T-cell (primary cell): ENCODE measurements around the gene CRB1. TPM values are rescaled to one million over a fixed set of nuclear protein-coding genes. Genes with fewer than 3 reads are reported as not detected.
"Not testable (repeated sequence)": the region's sequence is repeated elsewhere in the genome, so short reads cannot be mapped to it uniquely, and the experiment has no call there.

ENCODE experiments used
- ATAC-seq, 4 experiments: fragments of 200-7000 bp in 3 of 4; fragments of 150-1000 bp in 1 of 4; cut with Tn5 transposase; replicated peaks in 1 of 4; 1 replicate in 3 of 4; 2 replicates in 1 of 4; pipeline ENCODE4 v1.10.0; 2021; ENCODE audit warnings: moderate library complexity in 3 of 4, mild to moderate bottlenecking in 2 of 4, moderate number of reproducible peaks in 1 of 4
- CTCF ChIA-PET, 2 donors: fragments of 300-600 bp; sonication (Branson Sonifier 250); formaldehyde crosslinking; loops; one replicate each; lab custom pipeline; 2022; ENCODE audit warnings: antibody characterized with exemption in 2 of 2; lab: Charles Lee
- POLR2A ChIA-PET, 2 donors: fragments of 300-600 bp; sonication (Branson Sonifier 250); formaldehyde crosslinking; loops; one replicate each; lab custom pipeline; 2022; ENCODE audit warnings: antibody characterized with exemption in 2 of 2; lab: Charles Lee
- DNase-seq, 35 experiments: peaks; one replicate each; pipeline versions ENCODE4 v3.0.0 to v3.0.0-alpha.2; 2013 to 2023
- H3K27ac ChIP-seq: one replicate; pipeline ENCODE4 v1.5.1; 2013; ENCODE audit warnings: low read length
- H3K27me3 ChIP-seq, 2 experiments: replicated peaks in 1 of 2; 1 replicate in 1 of 2; 2 replicates in 1 of 2; pipeline versions ENCODE4 v1.6.1 to v1.7.0; 2013; ENCODE audit warnings: low read length in 1 of 2, mixed read lengths in 1 of 2; ENCODE audit not compliant: control insufficient read depth in 2 of 2, insufficient read depth in 2 of 2; ENCODE audit errors: extremely low read depth in 1 of 2
- H3K36me3 ChIP-seq, 2 donors: 1 replicate in 1 of 2; 2 replicates in 1 of 2; pipeline versions ENCODE4 v1.6.1 to v1.7.0; 2013; ENCODE audit warnings: low read length in 1 of 2; ENCODE audit not compliant: control insufficient read depth in 2 of 2, insufficient read depth in 1 of 2; ENCODE audit errors: extremely low read depth in 1 of 2
- H3K4me1 ChIP-seq, 2 experiments: 1 replicate in 1 of 2; 2 replicates in 1 of 2; pipeline versions ENCODE4 v1.6.1 to v1.7.0; 2013; ENCODE audit warnings: low read length in 2 of 2, mixed read lengths in 1 of 2; ENCODE audit not compliant: insufficient read depth in 2 of 2, control insufficient read depth in 1 of 2; ENCODE audit errors: extremely low read depth in 1 of 2
- H3K4me3 ChIP-seq, 2 donors: 1 replicate in 1 of 2; 2 replicates in 1 of 2; pipeline versions ENCODE4 v1.5.1 to v1.7.0; 2013; ENCODE audit warnings: mild to moderate bottlenecking in 2 of 2, low read length in 1 of 2, moderate library complexity in 1 of 2; ENCODE audit not compliant: control insufficient read depth in 1 of 2; ENCODE audit errors: extremely low read depth in 1 of 2
- H3K9me3 ChIP-seq: 2 replicates; pipeline ENCODE4 v1.7.0; 2013
- H3K27ac Mint-ChIP-seq, 2 donors: one replicate each; pipeline ENCODE4 v1.8.0; 2020 to 2021; ENCODE audit warnings: mild to moderate bottlenecking in 2 of 2, mixed read lengths in 2 of 2
- H3K27me3 Mint-ChIP-seq, 2 donors: one replicate each; pipeline ENCODE4 v1.8.0; 2021 to 2022; ENCODE audit warnings: mixed read lengths in 2 of 2
- H3K36me3 Mint-ChIP-seq: one replicate; pipeline ENCODE4 v1.8.0; 2021; ENCODE audit warnings: mixed read lengths
- H3K4me1 Mint-ChIP-seq, 3 donors: one replicate each; pipeline ENCODE4 v1.8.0; 2020 to 2022; ENCODE audit warnings: mixed read lengths in 3 of 3, mild to moderate bottlenecking in 1 of 3
- H3K4me3 Mint-ChIP-seq, 3 donors: one replicate each; pipeline ENCODE4 v1.8.0; 2020 to 2022; ENCODE audit warnings: mild to moderate bottlenecking in 3 of 3, mixed read lengths in 3 of 3, moderate library complexity in 3 of 3
- H3K9me3 Mint-ChIP-seq, 3 donors: one replicate each; pipeline ENCODE4 v1.8.0; 2020 to 2022; ENCODE audit warnings: mixed read lengths in 3 of 3
- WGBS: methylation state at CpG from one replicate; pipeline ENCODE4 v1.1.5; 2013; ENCODE audit warnings: missing lambda C conversion rate; ENCODE audit not compliant: insufficient coverage; 5-methylcytosine and 5-hydroxymethylcytosine counted together
- total RNA-seq, 35 experiments: library from RNA in 6 of 35; stranded (reverse) in 6 of 35; fragments of 120-200 nt in 1 of 35; gene quantifications; one replicate each; pipeline versions ENCODE4 v1.2.1 to v1.2.4 and lab custom pipeline; 2013 to 2026

Gene CRB1
- total RNA-seq, 5 donors from 2014 or later (not counting 1 experiment from before 2014, with no cell fraction given): 0.09 to 0.47 (median 0.33) TPM

DNA sequence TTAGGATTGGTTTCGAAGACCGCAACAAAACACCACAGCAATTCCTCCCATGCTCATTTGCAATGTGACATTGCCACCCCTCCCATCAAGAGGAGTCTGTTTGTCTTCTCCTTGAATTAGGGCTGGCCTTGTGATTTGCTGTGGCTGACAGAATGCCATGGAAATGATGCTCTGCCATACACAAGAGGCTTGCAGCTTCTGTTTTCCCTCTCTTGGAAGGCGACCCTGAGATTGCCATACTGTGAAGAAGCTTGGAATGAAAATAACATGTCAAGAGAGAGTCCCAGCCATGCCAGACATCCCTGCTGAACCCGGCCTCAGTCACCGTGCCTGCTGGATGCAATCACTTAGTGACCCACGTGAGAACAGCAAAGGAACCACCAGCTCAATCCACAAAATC, 212.4 kb downstream of the CRB1 start:
- POLR2A ChIA-PET: interaction anchor here in 1 of 2 donors (0.6 kb wide), 1 partner anchor 80 kb away, joined by 3 read pairs; no protein-coding TSS in a partner anchor
- H3K9me3 Mint-ChIP-seq: no peaks in the 10 kb centered on the region
- no peak overlapping the region for H3K4me3 Mint-ChIP-seq
- H3K36me3 Mint-ChIP-seq: no peaks in the 10 kb centered on the region
- Histone ChIP-seq H3K27me3 (peaks cover 0 to 2% of the 10 kb centered on the region in 2 experiments), H3K36me3 (no peaks in the 10 kb centered on the region), H3K4me3 (no peak overlapping the region), H3K4me1 (peaks cover 3 to 16% of the 10 kb centered on the region in 2 experiments), H3K27ac (no peak overlapping the region), H3K9me3 (no peaks in the 10 kb centered on the region)
- CTCF ChIA-PET: no interaction called here
- peaks cover 0 to 9% of the 10 kb centered on the region in 2 donors for H3K27me3 Mint-ChIP-seq
- WGBS: no CpG with 5 or more reads among the region's 6 CpGs
- peaks cover 15 to 19% (median 16%) of the 10 kb centered on the region in 3 donors for H3K4me1 Mint-ChIP-seq
- ATAC-seq (no peak), DNase-seq (no peak)
- H3K27ac Mint-ChIP-seq: no peak overlapping the region

DNA sequence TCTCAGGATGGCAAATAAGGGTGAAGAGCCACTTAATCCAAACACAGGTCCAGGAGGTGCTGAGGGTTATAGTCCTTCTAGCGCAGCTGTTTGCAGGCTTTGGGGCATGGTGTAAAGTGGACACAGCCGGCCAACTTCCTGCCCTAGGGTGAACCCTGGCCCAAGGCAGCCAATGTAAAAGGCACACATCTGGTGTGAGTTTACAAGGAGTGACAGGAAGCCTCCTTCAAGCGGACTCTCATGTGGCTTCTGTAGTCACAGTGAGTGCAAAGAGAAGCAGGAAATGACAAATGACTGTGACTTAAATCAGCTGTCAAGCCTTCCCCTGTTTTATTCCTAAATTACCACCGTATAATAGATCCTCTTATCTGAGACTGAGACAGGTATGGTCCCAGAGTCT, 213.0 kb downstream of the CRB1 start:
- H3K4me1 ChIP-seq: peaks cover 3 to 16% of the 10 kb centered on the region in 2 experiments
- ChIA-PET POLR2A (interaction anchor here in 1 of 2 donors (0.6 kb wide), 1 partner anchor 81 kb away, joined by 3 read pairs; no protein-coding TSS in a partner anchor), CTCF (no interaction called here)
- Mint-ChIP-seq H3K27me3 (peaks cover 0 to 9% of the 10 kb centered on the region in 2 donors), H3K27ac (peak overlapping the region; percentile 45 to 63), H3K4me1 (peaks cover 15 to 19% (median 16%) of the 10 kb centered on the region in 3 donors), H3K36me3 (no peaks in the 10 kb centered on the region), H3K9me3 (no peaks in the 10 kb centered on the region), H3K4me3 (peak overlapping the region in 1 of 3 donors; percentile 26)
- DNase-seq (peak in 10 of 35 experiments; percentile 0 to 32 (median 4)), ATAC-seq (peak; percentile 63 to 94 (median 80))
- H3K36me3 ChIP-seq: no peaks in the 10 kb centered on the region
- H3K4me3 ChIP-seq: no peak overlapping the region
- WGBS: 17% methylated on average over 3 of the region's 4 CpGs
- H3K27ac ChIP-seq: no peak overlapping the region
- H3K27me3 ChIP-seq: peaks cover 0 to 3% of the 10 kb centered on the region in 2 experiments
- no peaks in the 10 kb centered on the region for H3K9me3 ChIP-seq

DNA sequence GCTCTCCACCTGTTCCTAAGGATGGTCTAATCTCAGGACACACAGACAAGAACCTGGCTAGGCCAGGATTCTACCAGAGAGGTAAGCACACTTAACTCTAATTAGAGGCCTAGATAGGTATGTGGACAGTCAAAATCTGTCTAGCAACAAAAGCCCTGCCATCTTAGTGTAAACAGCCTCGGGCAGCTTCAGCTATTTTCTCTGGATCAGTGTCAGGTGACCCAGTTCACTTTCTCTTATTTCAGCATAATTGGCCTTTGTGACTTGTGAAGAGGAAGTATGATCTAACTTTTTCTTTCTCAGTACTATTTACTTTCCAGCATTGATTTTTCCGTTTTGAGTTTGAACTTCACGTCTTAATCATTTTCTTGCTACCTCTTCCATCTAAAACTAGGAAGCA, 217.7 kb downstream of the CRB1 start:
- H3K27ac ChIP-seq: no peak overlapping the region
- no peaks in the 10 kb centered on the region for H3K36me3 ChIP-seq
- no peaks in the 10 kb centered on the region for H3K36me3 Mint-ChIP-seq
- DNase-seq: no peak
- H3K4me3 ChIP-seq: no peak overlapping the region
- no peak overlapping the region for H3K27ac Mint-ChIP-seq
- no CpG with 5 or more reads among the region's 3 CpGs for WGBS
- H3K9me3 Mint-ChIP-seq: no peaks in the 10 kb centered on the region
- ChIA-PET CTCF (interaction anchor here in 1 of 2 donors (1.3 kb wide), 1 partner anchor 9 kb away, joined by 3 read pairs; no protein-coding TSS in a partner anchor), POLR2A (interaction anchor here in 1 of 2 donors (0.6 kb wide), 1 partner anchor 12 kb away, joined by 5 read pairs; no protein-coding TSS in a partner anchor)
- peaks cover 3 to 12% of the 10 kb centered on the region in 2 experiments for H3K4me1 ChIP-seq
- H3K4me3 Mint-ChIP-seq: no peak overlapping the region
- H3K27me3 Mint-ChIP-seq: peaks cover 5 to 10% of the 10 kb centered on the region in 2 donors
- H3K27me3 ChIP-seq: peaks cover 0 to 3% of the 10 kb centered on the region in 2 experiments
- H3K4me1 Mint-ChIP-seq: peaks cover 11 to 14% (median 12%) of the 10 kb centered on the region in 3 donors
- no peak for ATAC-seq
- H3K9me3 ChIP-seq: no peaks in the 10 kb centered on the region

DNA sequence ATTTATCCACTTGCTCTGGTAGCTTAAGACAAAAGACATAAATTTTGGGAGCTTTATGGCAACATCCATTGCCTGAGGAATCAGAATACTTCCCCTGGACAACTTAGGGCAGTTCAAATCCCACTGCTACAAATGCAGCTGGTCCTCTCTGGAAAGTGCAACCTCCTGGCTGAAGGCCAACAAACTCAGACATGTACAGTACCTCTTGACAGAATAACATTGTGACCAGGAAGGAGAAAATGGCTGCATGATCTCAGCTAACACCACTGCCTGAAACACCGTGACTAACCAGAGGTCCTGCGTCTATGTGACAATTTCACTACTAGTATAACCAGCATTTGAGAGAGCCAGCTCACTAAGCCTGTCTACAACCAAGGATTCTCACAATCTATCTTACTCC, 218.9 kb downstream of the CRB1 start:
- Mint-ChIP-seq H3K27me3 (peaks cover 7 to 10% of the 10 kb centered on the region in 2 donors), H3K9me3 (no peaks in the 10 kb centered on the region), H3K27ac (no peak overlapping the region), H3K4me3 (no peak overlapping the region), H3K4me1 (peaks cover under 1 to 3% (median under 1%) of the 10 kb centered on the region in 3 donors), H3K36me3 (no peaks in the 10 kb centered on the region)
- Histone ChIP-seq H3K27ac (no peak overlapping the region), H3K9me3 (no peaks in the 10 kb centered on the region), H3K4me3 (no peak overlapping the region), H3K4me1 (peaks cover 0 to under 1% of the 10 kb centered on the region in 2 experiments), H3K27me3 (peaks cover 0 to 3% of the 10 kb centered on the region in 2 experiments), H3K36me3 (no peaks in the 10 kb centered on the region)
- CTCF ChIA-PET: interaction anchor here in 1 of 2 donors (1.3 kb wide), 1 partner anchor 10 kb away, joined by 3 read pairs; no protein-coding TSS in a partner anchor
- ATAC-seq (no peak), DNase-seq (no peak)
- 100% methylated on average over 1 of the region's 2 CpGs for WGBS
- POLR2A ChIA-PET: no interaction called here

DNA sequence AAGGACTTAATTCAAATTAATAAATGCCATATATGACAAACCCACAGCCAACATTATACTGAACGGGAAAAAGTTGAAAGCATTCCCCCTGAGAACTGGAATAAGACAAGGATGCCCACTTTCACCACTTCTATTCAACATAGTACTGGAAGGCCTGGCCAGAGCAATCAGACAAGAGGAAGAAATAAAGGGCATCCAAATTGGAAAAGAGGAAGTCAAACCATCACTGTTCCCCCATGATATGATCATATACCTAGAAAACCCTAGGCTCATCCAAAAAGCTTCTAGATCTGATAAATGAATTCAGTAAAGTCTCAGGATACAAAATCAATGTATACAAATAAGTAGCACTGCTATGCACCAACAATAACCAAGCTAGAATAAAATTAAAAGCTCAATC, 223.5 kb downstream of the CRB1 start:
- H3K27ac ChIP-seq, H3K4me1 ChIP-seq, H3K4me3 ChIP-seq, POLR2A ChIA-PET, H3K9me3 ChIP-seq, H3K36me3 ChIP-seq, DNase-seq, H3K4me1 Mint-ChIP-seq, ATAC-seq, H3K27ac Mint-ChIP-seq, H3K36me3 Mint-ChIP-seq, H3K4me3 Mint-ChIP-seq, H3K9me3 Mint-ChIP-seq, CTCF ChIA-PET, H3K27me3 ChIP-seq: not testable (repeated sequence)
- H3K27me3 Mint-ChIP-seq: peaks cover 7 to 10% of the 10 kb centered on the region in 2 donors
- no CpG with 5 or more reads among the region's 1 CpG for WGBS

DNA sequence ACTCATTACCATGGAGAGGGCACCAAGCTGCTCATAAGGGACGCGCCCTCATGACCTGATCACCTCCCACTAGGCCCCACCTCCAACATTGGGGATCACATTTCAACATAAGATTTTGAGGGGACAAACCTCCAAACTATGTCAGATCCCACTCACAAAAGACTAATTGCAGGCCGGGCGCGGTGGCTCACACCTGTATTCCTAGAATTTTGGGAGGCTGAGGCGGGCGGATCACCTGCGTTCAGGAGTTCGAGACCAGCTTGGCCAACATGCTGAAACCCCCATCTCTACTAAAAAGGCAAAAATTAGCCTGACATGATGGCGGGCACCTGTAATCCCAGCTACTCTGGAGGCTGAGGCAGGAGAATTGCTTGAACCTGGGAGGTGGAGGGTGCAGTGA, 228.7 kb downstream of the CRB1 start:
- Histone ChIP-seq H3K27me3 (no peaks in the 10 kb centered on the region), H3K9me3 (no peaks in the 10 kb centered on the region), H3K4me3 (no peak overlapping the region), H3K36me3 (no peaks in the 10 kb centered on the region), H3K27ac (no peak overlapping the region), H3K4me1 (no peaks in the 10 kb centered on the region)
- Mint-ChIP-seq H3K36me3 (no peaks in the 10 kb centered on the region), H3K27me3 (peaks cover 0 to 2% of the 10 kb centered on the region in 2 donors), H3K4me1 (no peaks in the 10 kb centered on the region), H3K9me3 (no peaks in the 10 kb centered on the region), H3K27ac (no peak overlapping the region), H3K4me3 (no peak overlapping the region)
- 50% methylated on average over 2 of the region's 10 CpGs for WGBS
- DNase-seq: no peak
- no peak for ATAC-seq
- ChIA-PET POLR2A (no interaction called here), CTCF (interaction anchor here in 1 of 2 donors (0.7 kb wide), 1 partner anchor 621 kb away, joined by 6 read pairs; no protein-coding TSS in a partner anchor)
